Measurements from ENCODE around the gene ANKRD63.
A peak's percentile ranks its signal among the peaks of the same experiment; 100 is the strongest.

ANKRD63 gene

DNA sequence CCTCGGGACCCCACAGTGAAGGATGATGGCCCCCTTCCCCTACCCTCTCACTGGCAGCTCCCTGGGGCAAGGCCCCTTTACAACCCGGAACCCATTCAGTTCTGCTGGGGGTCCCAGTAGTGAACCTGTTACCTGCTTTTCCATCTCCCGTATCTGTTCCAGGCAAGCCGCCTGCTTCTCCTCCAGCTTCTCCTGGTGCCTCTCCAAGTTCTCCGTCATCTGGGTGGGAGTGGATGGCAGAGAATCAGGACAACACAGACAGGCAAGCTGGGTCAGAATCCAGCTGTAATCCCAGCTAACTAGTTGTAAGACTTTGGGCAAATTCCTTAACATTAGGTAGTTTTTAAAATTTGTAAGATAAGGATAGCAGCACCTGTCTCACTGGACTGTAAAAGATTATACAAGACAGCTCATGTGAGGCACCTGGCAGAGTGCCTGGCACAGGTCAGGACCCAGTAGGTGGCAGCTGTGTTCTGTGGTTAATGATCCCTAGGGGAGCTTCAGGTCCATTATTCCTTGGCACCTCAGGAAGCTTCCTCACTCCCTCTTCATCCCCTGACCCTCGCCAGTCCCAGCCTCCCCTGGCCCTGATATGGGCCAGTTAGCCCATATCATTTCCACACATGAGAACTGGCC lies 6.4 kb upstream of the ANKRD63 start:
- H3K4me3 ChIP-seq, result no peak overlapping the region
- no peaks in the 10 kb centered on the region for H3K36me3 ChIP-seq (ENCODE audit: insufficient read depth, low read length)
- no peak overlapping the region for H3K9ac ChIP-seq (ENCODE audit: insufficient read length)
- H3K9me3 ChIP-seq (ENCODE audit: low read depth, low read length), result no peaks in the 10 kb centered on the region
- no peak for DNase-seq (ENCODE audit: low read depth, low spot score)
- TF ChIP-seq FOXP2 (optimal IDR thresholded peaks at IDR 0.05; ENCODE audit: control extremely low read depth, extremely low read length, insufficient read depth) (no peak), EZH2 (IDR thresholded peaks at IDR 0.05) (no peak), POLR2AphosphoS5 (IDR thresholded peaks at IDR 0.05; ENCODE audit: borderline replicate concordance, low read depth, low read length) (no peak)
- no peak overlapping the region for H3K27ac ChIP-seq

DNA sequence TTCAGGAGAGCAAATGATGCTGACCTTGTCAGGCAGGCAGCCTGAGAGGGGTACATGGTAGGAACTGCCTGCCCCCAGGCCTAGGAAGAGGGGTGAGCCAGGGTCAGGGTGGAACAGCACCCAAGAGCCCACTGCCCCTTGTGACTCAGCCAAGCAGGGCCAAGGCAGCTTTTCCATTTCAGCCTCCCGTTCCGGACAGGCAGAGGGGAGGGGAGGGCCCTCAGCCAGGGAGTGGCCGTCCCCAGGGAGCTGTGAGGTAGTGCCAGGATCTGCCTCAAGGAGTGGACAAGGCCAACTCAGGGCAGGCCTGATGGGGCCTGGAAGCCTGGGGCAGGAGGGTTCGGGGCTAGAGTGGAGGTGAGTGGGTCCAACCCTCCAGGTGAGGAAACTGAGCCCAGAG lies 5.1 kb upstream of the ANKRD63 start:
- no peak for DNase-seq (ENCODE audit: low read depth, low spot score)
- H3K9me3 ChIP-seq (ENCODE audit: low read depth, low read length), result no peaks in the 10 kb centered on the region
- no peaks in the 10 kb centered on the region for H3K36me3 ChIP-seq (ENCODE audit: insufficient read depth, low read length)
- no peak for TF ChIP-seq POLR2AphosphoS5 (IDR thresholded peaks at IDR 0.05; ENCODE audit: borderline replicate concordance, low read depth, low read length)
- TF ChIP-seq EZH2 (IDR thresholded peaks at IDR 0.05), result no peak
- no peak for TF ChIP-seq FOXP2 (optimal IDR thresholded peaks at IDR 0.05; ENCODE audit: control extremely low read depth, extremely low read length, insufficient read depth)
- no peak overlapping the region for H3K27ac ChIP-seq
- no peak overlapping the region for H3K9ac ChIP-seq (ENCODE audit: insufficient read length)
- no peak overlapping the region for H3K4me3 ChIP-seq

DNA sequence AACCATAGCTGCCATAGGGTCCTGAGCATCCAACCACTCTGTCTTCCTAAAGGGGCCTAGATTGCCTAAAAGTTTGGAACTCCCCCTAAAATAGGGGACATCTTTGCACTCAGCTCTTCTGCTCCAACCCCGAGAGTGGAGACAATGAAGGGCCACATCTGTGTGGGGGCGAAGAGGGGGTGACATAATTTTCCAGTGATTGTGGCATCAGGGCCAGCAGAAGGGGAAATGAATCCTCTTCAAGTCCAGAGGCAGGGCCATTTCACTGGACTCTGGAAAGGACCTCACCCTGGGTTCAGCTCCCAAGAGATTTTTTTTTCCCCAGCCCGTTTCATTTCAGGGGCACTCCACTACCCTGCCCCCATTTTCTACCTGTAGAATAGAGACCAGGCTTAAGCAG lies 4.6 kb upstream of the ANKRD63 start:
- H3K9me3 ChIP-seq (ENCODE audit: low read depth, low read length), result no peaks in the 10 kb centered on the region
- H3K9ac ChIP-seq (ENCODE audit: insufficient read length), result no peak overlapping the region
- H3K27ac ChIP-seq, result peak overlapping the region; percentile 89; the same call in 1 of the 2 replicates
- no peak for DNase-seq (ENCODE audit: low read depth, low spot score)
- TF ChIP-seq FOXP2 (optimal IDR thresholded peaks at IDR 0.05; ENCODE audit: control extremely low read depth, extremely low read length, insufficient read depth) (no peak), EZH2 (IDR thresholded peaks at IDR 0.05) (no peak), POLR2AphosphoS5 (IDR thresholded peaks at IDR 0.05; ENCODE audit: borderline replicate concordance, low read depth, low read length) (no peak)
- no peaks in the 10 kb centered on the region for H3K36me3 ChIP-seq (ENCODE audit: insufficient read depth, low read length)
- no peak overlapping the region for H3K4me3 ChIP-seq

DNA sequence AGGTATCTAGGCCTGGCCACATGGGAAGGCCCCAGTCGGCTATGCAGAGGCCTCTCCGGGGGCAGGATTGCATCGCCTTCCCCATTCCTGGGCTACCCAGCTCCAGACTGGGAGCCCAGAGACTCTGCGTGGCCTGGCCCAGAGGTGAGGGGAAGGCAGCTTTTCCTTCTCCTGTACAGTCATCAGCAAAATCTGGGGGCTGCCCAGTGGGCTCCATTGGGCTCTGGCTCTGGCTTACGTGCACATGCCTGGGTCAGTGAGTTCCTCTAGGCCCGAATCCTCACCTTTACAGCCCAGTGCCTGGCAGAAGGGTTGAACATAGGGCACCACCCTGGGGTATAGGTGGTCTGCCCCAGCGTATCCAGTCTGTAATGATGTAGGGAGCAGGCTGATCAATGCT lies 3.9 kb upstream of the ANKRD63 start:
- no peak for DNase-seq (ENCODE audit: low read depth, low spot score)
- H3K4me3 ChIP-seq, result no peak overlapping the region
- no peaks in the 10 kb centered on the region for H3K9me3 ChIP-seq (ENCODE audit: low read depth, low read length)
- no peak overlapping the region for H3K9ac ChIP-seq (ENCODE audit: insufficient read length)
- H3K36me3 ChIP-seq (ENCODE audit: insufficient read depth, low read length), result no peaks in the 10 kb centered on the region
- TF ChIP-seq POLR2AphosphoS5 (IDR thresholded peaks at IDR 0.05; ENCODE audit: borderline replicate concordance, low read depth, low read length) (no peak), EZH2 (IDR thresholded peaks at IDR 0.05) (no peak), FOXP2 (optimal IDR thresholded peaks at IDR 0.05; ENCODE audit: control extremely low read depth, extremely low read length, insufficient read depth) (no peak)
- H3K27ac ChIP-seq, result peak overlapping the region; percentile 89

DNA sequence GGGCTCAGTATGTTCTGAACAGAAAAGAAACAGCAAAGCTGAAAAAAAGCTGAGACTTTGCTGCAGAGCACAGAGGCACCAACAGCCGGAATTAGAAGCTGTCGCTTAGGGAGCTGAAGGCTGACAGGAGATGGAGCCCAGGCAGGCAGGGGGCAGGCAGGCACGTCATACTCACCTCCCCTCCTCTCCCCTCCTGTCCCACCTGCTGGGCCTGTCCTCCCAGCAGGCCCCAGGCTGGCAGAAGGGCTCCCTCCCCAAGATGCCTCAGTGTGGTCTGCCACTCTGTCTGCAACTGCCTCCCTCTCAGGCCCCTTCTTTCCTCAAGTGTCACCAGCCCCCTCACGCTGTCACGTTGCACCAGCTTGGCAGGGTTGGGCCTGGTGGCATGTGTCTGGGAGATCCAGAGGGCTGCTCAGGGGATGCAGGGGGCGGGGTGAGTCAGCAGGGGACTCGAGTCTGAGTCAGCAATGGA lies 3.2 kb upstream of the ANKRD63 start:
- no peak for DNase-seq (ENCODE audit: low read depth, low spot score)
- Histone ChIP-seq H3K9me3 (ENCODE audit: low read depth, low read length) (no peaks in the 10 kb centered on the region), H3K27ac (peak overlapping the region; percentile 89), H3K4me3 (no peak overlapping the region), H3K9ac (ENCODE audit: insufficient read length) (no peak overlapping the region), H3K36me3 (ENCODE audit: insufficient read depth, low read length) (peaks cover 2% of the 10 kb centered on the region)
- no peak; the same call in 1 of the 2 replicates for TF ChIP-seq POLR2AphosphoS5 (IDR thresholded peaks at IDR 0.05; ENCODE audit: borderline replicate concordance, low read depth, low read length)
- TF ChIP-seq EZH2 (IDR thresholded peaks at IDR 0.05), result no peak
- no peak for TF ChIP-seq FOXP2 (optimal IDR thresholded peaks at IDR 0.05; ENCODE audit: control extremely low read depth, extremely low read length, insufficient read depth)

DNA sequence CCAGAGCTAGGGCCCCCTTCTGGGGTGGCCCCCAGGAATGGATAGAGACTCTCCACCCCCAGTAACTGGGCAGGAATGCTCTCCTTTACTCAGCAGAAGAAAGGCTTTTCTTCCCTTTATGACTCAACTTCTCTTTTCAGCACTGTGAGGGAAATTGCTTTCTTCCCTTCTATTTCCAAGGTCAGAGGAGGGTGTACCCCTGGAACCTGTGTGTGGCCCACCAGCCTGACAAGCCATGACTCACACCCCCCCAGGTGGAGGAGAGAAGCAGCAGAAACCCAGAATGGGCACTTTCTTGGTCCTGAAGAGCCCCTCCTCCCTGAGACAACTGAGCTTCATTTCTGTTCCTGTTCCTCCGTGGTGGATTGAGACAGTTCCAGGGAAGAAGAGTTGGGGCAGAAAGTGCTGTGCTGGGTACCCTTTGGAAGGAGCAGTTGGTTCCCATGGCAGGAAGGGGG lies 2.7 kb upstream of the ANKRD63 start:
- H3K36me3 ChIP-seq (ENCODE audit: insufficient read depth, low read length), result peaks cover 7% of the 10 kb centered on the region
- no peak for DNase-seq (ENCODE audit: low read depth, low spot score)

DNA sequence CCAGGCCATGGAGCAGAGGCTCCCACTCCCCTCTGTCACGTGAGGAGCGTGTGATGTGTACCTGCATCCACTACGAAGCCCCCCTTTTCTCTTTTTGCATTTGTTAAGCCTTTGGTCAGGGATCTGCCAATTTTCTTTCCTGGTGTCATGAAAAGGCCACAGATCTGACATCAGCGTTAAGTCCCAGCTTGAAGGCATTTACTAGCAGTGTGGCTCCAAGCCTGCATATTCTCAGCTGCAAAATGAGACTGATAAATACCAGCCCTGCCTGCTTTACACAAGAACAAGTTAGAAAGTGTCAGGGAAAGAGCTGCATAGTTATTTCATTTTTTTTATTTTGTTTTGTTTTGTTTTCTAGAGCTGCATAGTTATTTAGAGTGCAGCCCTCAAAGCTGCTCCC lies 2.3 kb upstream of the ANKRD63 start:
- TF ChIP-seq EZH2 (IDR thresholded peaks at IDR 0.05) (no peak), FOXP2 (optimal IDR thresholded peaks at IDR 0.05; ENCODE audit: control extremely low read depth, extremely low read length, insufficient read depth) (no peak), POLR2AphosphoS5 (IDR thresholded peaks at IDR 0.05; ENCODE audit: borderline replicate concordance, low read depth, low read length) (no peak)
- Histone ChIP-seq H3K4me3 (peak overlapping the region; percentile 12), H3K27ac (peak overlapping the region; percentile 89), H3K9me3 (ENCODE audit: low read depth, low read length) (no peaks in the 10 kb centered on the region), H3K9ac (ENCODE audit: insufficient read length) (no peak overlapping the region), H3K36me3 (ENCODE audit: insufficient read depth, low read length) (peaks cover 7% of the 10 kb centered on the region)
- no peak for DNase-seq (ENCODE audit: low read depth, low spot score)

More for the DNA sequence above, 2.7 kb upstream of the ANKRD63 start:
- Histone ChIP-seq H3K9ac (ENCODE audit: insufficient read length) (no peak overlapping the region), H3K9me3 (ENCODE audit: low read depth, low read length) (no peaks in the 10 kb centered on the region), H3K27ac (peak overlapping the region; percentile 89), H3K4me3 (peak overlapping the region; percentile 12)
- TF ChIP-seq POLR2AphosphoS5 (IDR thresholded peaks at IDR 0.05; ENCODE audit: borderline replicate concordance, low read depth, low read length) (no peak), EZH2 (IDR thresholded peaks at IDR 0.05) (no peak)

DNA sequence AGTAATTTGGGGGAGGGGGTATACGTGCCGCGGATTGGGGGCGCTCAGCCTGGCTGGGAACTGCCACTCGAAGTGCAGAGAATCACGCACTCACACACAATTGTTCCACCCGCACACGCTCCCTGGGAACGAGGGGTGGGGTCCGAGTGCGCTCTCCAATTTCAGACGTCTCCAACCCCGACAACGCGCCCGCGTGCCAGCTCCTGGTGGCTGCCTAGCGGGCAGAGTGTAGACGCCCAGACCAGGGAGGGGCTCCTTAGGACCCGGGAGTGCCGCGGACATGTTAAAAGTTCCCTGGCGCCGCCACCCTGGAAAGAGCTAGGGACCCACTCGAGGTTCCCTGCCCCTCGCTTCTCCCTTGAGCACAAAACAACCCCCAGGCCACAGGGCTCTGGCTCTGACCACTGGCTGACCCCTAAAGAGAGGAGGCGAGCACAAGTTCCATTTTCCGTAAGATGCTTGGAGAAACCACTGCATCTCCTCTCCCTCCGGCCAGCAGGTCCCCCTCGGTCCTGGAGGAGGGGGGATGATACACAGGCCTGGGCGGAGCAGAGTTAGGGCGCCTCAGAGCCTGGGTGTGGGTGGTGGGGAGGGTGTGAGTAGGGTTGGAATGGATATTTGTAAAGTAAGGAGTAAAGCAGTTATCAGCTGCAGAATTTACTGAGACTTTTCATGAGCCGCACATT lies 894 bp upstream of the ANKRD63 start:
- peak overlapping the region; percentile 94 for H3K27ac ChIP-seq
- H3K9ac ChIP-seq (ENCODE audit: insufficient read length), result peak overlapping the region; percentile 18
- H3K9me3 ChIP-seq (ENCODE audit: low read depth, low read length), result no peaks in the 10 kb centered on the region
- TF ChIP-seq EZH2 (IDR thresholded peaks at IDR 0.05) (no peak), POLR2AphosphoS5 (IDR thresholded peaks at IDR 0.05; ENCODE audit: borderline replicate concordance, low read depth, low read length) (no peak), FOXP2 (optimal IDR thresholded peaks at IDR 0.05; ENCODE audit: control extremely low read depth, extremely low read length, insufficient read depth) (no peak)
- H3K36me3 ChIP-seq (ENCODE audit: insufficient read depth, low read length), result peaks cover 7% of the 10 kb centered on the region
- no peak for DNase-seq (ENCODE audit: low read depth, low spot score)
- peak overlapping the region; percentile 95 for H3K4me3 ChIP-seq
